Hepatocyte (in vitro differentiated cells): ENCODE measurements around the gene DHX9. TPM values are rescaled to one million over a fixed set of nuclear protein-coding genes. Genes with fewer than 3 reads are reported as not detected.

Experiments used
- DNase-seq: peaks from one replicate; pipeline ENCODE4 v3.0.0-alpha.2; 2016; ENCODE audit warnings: low spot score
- H2AFZ ChIP-seq: fragments of 200-600 bp; sonication (generic); 2 replicates; pipeline ENCODE4 v1.6.0; 2016; ENCODE audit warnings: antibody characterized with exemption, mild to moderate bottlenecking
- H3K27ac ChIP-seq: fragments of 200-600 bp; sonication (generic); 2 replicates; pipeline ENCODE4 v1.5.1; 2016; ENCODE audit warnings: mild to moderate bottlenecking
- H3K27me3 ChIP-seq: fragments of 200-600 bp; sonication (generic); 2 replicates; pipeline ENCODE4 v1.6.1; 2016
- H3K36me3 ChIP-seq: fragments of 200-600 bp; sonication (generic); replicated peaks from 2 replicates; pipeline ENCODE4 v1.5.1; 2016; ENCODE audit warnings: low read depth; ENCODE audit not compliant: insufficient read depth
- H3K4me1 ChIP-seq: fragments of 200-600 bp; sonication (generic); 2 replicates; pipeline ENCODE4 v1.5.1; 2016; ENCODE audit warnings: mild to moderate bottlenecking, moderate library complexity; ENCODE audit not compliant: insufficient read depth
- H3K4me2 ChIP-seq: fragments of 200-600 bp; sonication (generic); 2 replicates; pipeline ENCODE4 v1.6.0; 2016
- H3K4me3 ChIP-seq: fragments of 200-600 bp; sonication (generic); 2 replicates; pipeline ENCODE4 v1.5.1; 2016; ENCODE audit warnings: mild to moderate bottlenecking
- H3K79me2 ChIP-seq: fragments of 200-600 bp; sonication (generic); 2 replicates; pipeline ENCODE4 v1.6.0; 2017; ENCODE audit warnings: mild to moderate bottlenecking
- H3K9me2 ChIP-seq: fragments of 200-600 bp; sonication (generic); replicated peaks from 2 replicates; pipeline ENCODE4 v1.6.0; 2017; ENCODE audit warnings: mild to moderate bottlenecking; ENCODE audit not compliant: insufficient read depth
- H3K9me3 ChIP-seq: fragments of 200-600 bp; sonication (generic); 2 replicates; pipeline ENCODE4 v1.5.1; 2016; ENCODE audit warnings: low read depth, mild to moderate bottlenecking
- H4K20me1 ChIP-seq: fragments of 200-600 bp; sonication (generic); 2 replicates; pipeline ENCODE4 v1.6.0; 2016; ENCODE audit warnings: mild to moderate bottlenecking; ENCODE audit not compliant: insufficient read depth, poor library complexity, severe bottlenecking
- CTCF ChIP-seq: fragments of 200-600 bp; sonication (generic); IDR thresholded peaks from 2 replicates; pipeline ENCODE4 v1.5.1; 2016; ENCODE audit warnings: antibody characterized with exemption, mild to moderate bottlenecking; ENCODE audit not compliant: poor library complexity
- EZH2 ChIP-seq: fragments of 200-600 bp; sonication (generic); IDR thresholded peaks from 2 replicates; pipeline ENCODE4 v1.6.1; 2016; ENCODE audit warnings: antibody characterized with exemption, mild to moderate bottlenecking, borderline replicate concordance
- EZH2phosphoT487 ChIP-seq: fragments of 200-600 bp; sonication (generic); IDR thresholded peaks from one replicate; pipeline ENCODE4 v1.6.1; 2018; ENCODE audit warnings: antibody characterized with exemption, mild to moderate bottlenecking, low read depth, moderate library complexity; ENCODE audit not compliant: unreplicated experiment, severe bottlenecking
- WGBS: methylation state at CpG from one replicate; pipeline ENCODE4 v1.1.6; 2016; ENCODE audit warnings: low lambda C conversion rate; ENCODE audit errors: missing lambda C conversion rate; 5-methylcytosine and 5-hydroxymethylcytosine counted together
- polyA plus RNA-seq: library from polyadenylated mRNA; unstranded; fragments of >200 nt; fragmentation: Nextera tagmentation; extraction: Ambion mirVana; gene quantifications from 2 replicates; pipeline ENCODE4 v1.2.1, GENCODE V29; 2016
- total RNA-seq: library from RNA; depleted of rRNA; stranded (reverse); fragments of >200 nt; gene quantifications from 2 replicates; pipeline ENCODE4 v1.2.3, GENCODE V29; 2014

DHX9 gene
- total and polyA plus RNA-seq, 2 experiments from 2014 or later: 70.7 to 114 TPM

- H3K27me3 ChIP-seq: no peaks in the 10 kb centered on the region
- no peaks in the 10 kb centered on the region for H3K79me2 ChIP-seq
- no peaks in the 10 kb centered on the region for H3K9me2 ChIP-seq
- no peak overlapping the region for H3K27ac ChIP-seq
- H3K4me2 ChIP-seq: no peak overlapping the region
- no peaks in the 10 kb centered on the region for H4K20me1 ChIP-seq
- no peaks in the 10 kb centered on the region for H3K4me1 ChIP-seq
- H3K36me3 ChIP-seq: no peaks in the 10 kb centered on the region
- no peak overlapping the region for H2AFZ ChIP-seq
- no peak for TF ChIP-seq EZH2phosphoT487
- no peak for TF ChIP-seq CTCF
- no peak for TF ChIP-seq EZH2
- no peaks in the 10 kb centered on the region for H3K9me3 ChIP-seq
- WGBS: 85% methylated on average over 1 of the region's 1 CpG
- no peak overlapping the region for H3K4me3 ChIP-seq
- DNase-seq: no peak
Observed at GRCh38 chr1:182803846-182804245, 35.3 kb upstream of the DHX9 start.

GRCh38 chr1:182806015-182806678 is 33.0 kb upstream of the DHX9 start:
- peak; percentile 27 for DNase-seq
- WGBS: 64% methylated on average over 11 of the region's 11 CpGs
- Histone ChIP-seq H3K4me2 (no peak overlapping the region), H4K20me1 (no peaks in the 10 kb centered on the region), H3K27me3 (no peaks in the 10 kb centered on the region), H3K4me1 (no peaks in the 10 kb centered on the region), H3K9me3 (no peaks in the 10 kb centered on the region), H3K27ac (no peak overlapping the region), H3K36me3 (no peaks in the 10 kb centered on the region), H3K4me3 (no peak overlapping the region), H3K79me2 (no peaks in the 10 kb centered on the region), H3K9me2 (no peaks in the 10 kb centered on the region), H2AFZ (no peak overlapping the region)
- peak; percentile 32 for TF ChIP-seq CTCF
- TF ChIP-seq EZH2: no peak
- TF ChIP-seq EZH2phosphoT487: no peak

GRCh38 chr1:182807907-182808306 is 31.2 kb upstream of the DHX9 start:
- DNase-seq: no peak
- H2AFZ ChIP-seq: no peak overlapping the region
- 81% methylated on average over 3 of the region's 3 CpGs for WGBS

More at GRCh38 chr1:182807907-182808306, 31.2 kb upstream of the DHX9 start:
- Histone ChIP-seq H3K27ac (no peak overlapping the region), H3K27me3 (no peaks in the 10 kb centered on the region), H3K9me2 (no peaks in the 10 kb centered on the region), H3K36me3 (no peaks in the 10 kb centered on the region), H3K4me3 (no peak overlapping the region), H3K4me1 (no peaks in the 10 kb centered on the region), H3K4me2 (no peak overlapping the region), H4K20me1 (no peaks in the 10 kb centered on the region), H3K9me3 (no peaks in the 10 kb centered on the region), H3K79me2 (no peaks in the 10 kb centered on the region)
- no peak for TF ChIP-seq EZH2
- no peak for TF ChIP-seq EZH2phosphoT487
- TF ChIP-seq CTCF: no peak
